ENCODE results near the gene PRLR.

The PRLR gene

GRCh38 chr5:35135239-35135700, 95.0 kb downstream of the PRLR start:
- TF ChIP-seq EZH2phosphoT487 (IDR thresholded peaks at IDR 0.05; ENCODE audit: low read length) (no peak), EZH2 (optimal IDR thresholded peaks at IDR 0.05; ENCODE audit: low read depth, low read length) (no peak), CTCF (IDR thresholded peaks at IDR 0.05; ENCODE audit: low read length) (no peak)
- Histone ChIP-seq H3K27me3 (replicated peaks; ENCODE audit: insufficient read depth, low read length) (no peaks in the 10 kb centered on the region), H2AFZ (ENCODE audit: low read length) (no peak overlapping the region), H3K9me2 (replicated peaks; ENCODE audit: insufficient read depth, low read length) (no peaks in the 10 kb centered on the region), H3K4me2 (ENCODE audit: low read depth, low read length) (no peak overlapping the region), H3K36me3 (replicated peaks; ENCODE audit: insufficient read depth, low read length) (no peaks in the 10 kb centered on the region), H3K27ac (ENCODE audit: low read length) (no peak overlapping the region), H4K20me1 (ENCODE audit: insufficient read depth, low read length) (no peaks in the 10 kb centered on the region), H3K9me3 (replicated peaks; ENCODE audit: insufficient read depth, low read length) (no peaks in the 10 kb centered on the region), H3K4me1 (ENCODE audit: low read length) (no peaks in the 10 kb centered on the region), H3F3A (ENCODE audit: insufficient read depth, low read length) (no peaks in the 10 kb centered on the region), H3K79me2 (ENCODE audit: low read length) (no peaks in the 10 kb centered on the region), H3K4me3 (ENCODE audit: low read length) (no peak overlapping the region), H3K9ac (ENCODE audit: low read length) (no peak overlapping the region)
- no peak for DNase-seq

DNA sequence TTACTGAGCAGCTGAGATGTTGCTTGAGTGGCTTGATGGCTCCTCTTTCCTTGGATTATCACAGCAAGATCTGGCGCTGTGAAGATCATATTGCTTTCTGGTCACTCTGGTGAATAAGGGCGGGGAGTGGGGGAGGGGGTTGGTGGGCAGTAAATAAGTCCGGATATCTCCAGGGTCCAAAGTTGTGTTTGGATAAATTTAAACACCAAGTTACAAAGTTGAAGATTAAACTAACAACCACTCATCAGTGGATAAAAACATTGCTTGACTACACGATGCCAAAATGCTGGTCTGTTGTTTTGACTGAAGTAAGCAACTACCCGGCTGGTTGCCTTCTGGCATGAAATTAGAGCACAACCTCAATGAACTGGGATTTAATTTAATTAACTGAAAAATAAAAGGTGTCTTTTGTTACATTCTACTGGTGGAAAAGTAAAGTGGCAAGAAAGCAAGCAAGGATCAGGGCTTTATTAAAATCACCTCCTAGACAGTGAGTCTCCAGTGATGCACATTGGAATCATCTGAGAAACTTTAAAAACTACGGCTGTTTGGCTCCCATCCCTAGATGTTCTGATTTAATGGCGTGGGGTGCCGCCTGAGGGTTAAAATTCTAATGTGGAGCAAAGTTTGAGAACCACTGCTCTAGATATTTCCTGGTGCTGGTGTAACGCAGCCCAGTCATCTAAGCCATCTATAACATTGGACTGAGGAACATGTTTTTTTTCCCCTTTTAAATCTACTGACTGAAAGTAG, 95.8 kb downstream of the PRLR start:
- Histone ChIP-seq H3F3A (ENCODE audit: insufficient read depth, low read length) (no peaks in the 10 kb centered on the region), H3K9ac (ENCODE audit: low read length) (no peak overlapping the region), H3K4me3 (ENCODE audit: low read length) (no peak overlapping the region), H3K79me2 (ENCODE audit: low read length) (no peaks in the 10 kb centered on the region), H4K20me1 (ENCODE audit: insufficient read depth, low read length) (no peaks in the 10 kb centered on the region), H3K4me2 (ENCODE audit: low read depth, low read length) (no peak overlapping the region), H3K36me3 (replicated peaks; ENCODE audit: insufficient read depth, low read length) (no peaks in the 10 kb centered on the region), H3K27me3 (replicated peaks; ENCODE audit: insufficient read depth, low read length) (no peaks in the 10 kb centered on the region), H3K9me3 (replicated peaks; ENCODE audit: insufficient read depth, low read length) (no peaks in the 10 kb centered on the region), H2AFZ (ENCODE audit: low read length) (no peak overlapping the region), H3K27ac (ENCODE audit: low read length) (no peak overlapping the region), H3K9me2 (replicated peaks; ENCODE audit: insufficient read depth, low read length) (no peaks in the 10 kb centered on the region), H3K4me1 (ENCODE audit: low read length) (no peaks in the 10 kb centered on the region)
- no peak for DNase-seq
- TF ChIP-seq CTCF (IDR thresholded peaks at IDR 0.05; ENCODE audit: low read length) (no peak), EZH2phosphoT487 (IDR thresholded peaks at IDR 0.05; ENCODE audit: low read length) (no peak), EZH2 (optimal IDR thresholded peaks at IDR 0.05; ENCODE audit: low read depth, low read length) (no peak)

- Histone ChIP-seq H3K4me3 (ENCODE audit: low read length) (no peak overlapping the region), H3K4me2 (ENCODE audit: low read depth, low read length) (no peak overlapping the region), H3K79me2 (ENCODE audit: low read length) (no peaks in the 10 kb centered on the region), H3F3A (ENCODE audit: insufficient read depth, low read length) (no peaks in the 10 kb centered on the region), H3K36me3 (replicated peaks; ENCODE audit: insufficient read depth, low read length) (no peaks in the 10 kb centered on the region), H3K9me2 (replicated peaks; ENCODE audit: insufficient read depth, low read length) (no peaks in the 10 kb centered on the region), H3K27me3 (replicated peaks; ENCODE audit: insufficient read depth, low read length) (no peaks in the 10 kb centered on the region), H3K9me3 (replicated peaks; ENCODE audit: insufficient read depth, low read length) (no peaks in the 10 kb centered on the region), H3K9ac (ENCODE audit: low read length) (no peak overlapping the region), H3K4me1 (ENCODE audit: low read length) (no peaks in the 10 kb centered on the region), H3K27ac (ENCODE audit: low read length) (no peak overlapping the region), H4K20me1 (ENCODE audit: insufficient read depth, low read length) (no peaks in the 10 kb centered on the region), H2AFZ (ENCODE audit: low read length) (no peak overlapping the region)
- DNase-seq: no peak
- TF ChIP-seq EZH2phosphoT487 (IDR thresholded peaks at IDR 0.05; ENCODE audit: low read length) (no peak), CTCF (IDR thresholded peaks at IDR 0.05; ENCODE audit: low read length) (no peak), EZH2 (optimal IDR thresholded peaks at IDR 0.05; ENCODE audit: low read depth, low read length) (no peak)
Measured at GRCh38 chr5:35133186-35133585, 97.1 kb downstream of the PRLR start.

Data from MM.1S (cell line).